GM19372 (cell line): ENCODE data around the gene TACC2.

ENCODE experiments used
- ATAC-seq: cut with Tn5 transposase; IDR thresholded peaks from one replicate; pipeline ENCODE4 v1.9.1; 2021; ENCODE audit warnings: mild to moderate bottlenecking, low read depth, moderate library complexity; ENCODE audit not compliant: unreplicated experiment

TACC2 gene

DNA sequence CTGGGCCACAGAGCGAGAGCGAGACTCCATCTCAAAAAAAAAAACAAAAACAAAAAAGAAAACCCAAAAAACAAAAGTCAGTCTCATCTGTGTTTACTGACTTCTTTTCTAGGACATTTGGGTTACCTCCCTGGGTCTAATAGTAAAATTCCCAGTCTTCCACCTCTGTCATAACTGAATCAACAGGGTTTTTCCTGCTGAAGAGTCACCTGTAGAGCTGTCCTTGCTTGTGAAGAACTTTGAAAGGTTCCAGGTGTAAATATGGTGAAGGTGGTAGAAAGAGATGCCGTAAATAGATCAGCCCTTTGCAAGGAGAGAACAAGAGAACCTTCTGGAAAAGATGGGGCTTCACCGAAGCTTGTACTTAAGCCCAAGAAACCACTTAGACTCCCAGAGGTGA is 169.4 kb downstream of the TACC2 start:
- no peak for ATAC-seq

DNA sequence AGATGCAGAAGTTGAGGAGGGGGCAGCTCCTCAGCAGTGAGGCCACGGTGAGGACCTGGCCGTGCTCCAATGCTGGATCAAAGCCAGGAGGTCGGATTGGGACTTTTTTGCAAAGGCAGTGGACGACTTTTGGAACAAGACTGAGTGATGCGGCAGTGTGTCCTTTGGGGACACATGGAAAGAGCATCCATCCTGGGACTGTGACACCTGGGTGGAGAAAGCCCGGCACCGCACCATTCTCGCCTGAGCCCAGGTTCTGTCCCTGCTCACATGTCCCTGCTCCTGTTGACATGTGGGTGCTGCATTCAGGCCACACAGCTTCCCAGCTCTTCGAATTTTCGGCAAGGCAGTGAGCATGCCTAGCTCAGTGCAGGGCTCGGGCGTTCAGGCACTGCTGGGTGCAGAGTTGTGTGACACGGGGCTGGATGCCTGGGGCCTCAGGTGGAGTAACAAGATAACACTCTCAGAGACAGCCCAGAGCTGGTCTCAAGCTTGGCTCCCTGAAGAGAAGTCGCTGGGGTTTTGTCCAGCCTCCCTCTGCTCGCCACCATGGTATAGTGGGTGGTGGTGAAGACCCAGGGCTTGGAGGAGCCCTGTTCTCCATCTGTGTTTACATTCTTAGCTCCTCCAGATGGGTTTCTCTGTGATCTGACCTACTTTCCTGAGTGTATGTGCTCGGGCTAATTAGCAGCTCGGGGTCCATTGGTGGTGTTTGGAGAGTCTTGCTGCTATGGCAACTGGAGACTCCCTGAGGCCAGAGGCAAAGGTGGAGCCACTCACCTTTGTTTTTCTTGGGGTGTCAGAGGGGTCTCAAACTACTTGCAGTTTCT is 170.4 kb downstream of the TACC2 start:
- no peak for ATAC-seq

DNA sequence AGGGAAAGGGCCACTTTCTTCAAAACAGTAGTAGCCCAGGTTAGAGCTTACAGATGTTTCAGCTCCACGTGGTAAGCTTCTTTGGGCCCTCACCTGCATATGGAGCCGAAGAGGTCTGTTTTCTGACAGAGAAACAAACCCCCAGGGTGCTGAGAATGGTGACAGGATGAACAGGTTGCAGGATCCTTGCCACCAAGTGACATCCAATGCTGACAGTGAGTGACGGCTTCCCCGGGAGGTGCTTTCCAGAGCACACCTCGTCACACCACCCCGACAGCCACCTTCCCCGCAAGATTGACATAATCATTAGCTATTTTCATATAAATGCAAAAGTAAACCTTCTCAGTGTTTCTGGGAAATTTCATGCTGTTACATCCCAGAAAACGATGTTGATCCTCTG is 172.8 kb downstream of the TACC2 start:
- no peak for ATAC-seq

DNA sequence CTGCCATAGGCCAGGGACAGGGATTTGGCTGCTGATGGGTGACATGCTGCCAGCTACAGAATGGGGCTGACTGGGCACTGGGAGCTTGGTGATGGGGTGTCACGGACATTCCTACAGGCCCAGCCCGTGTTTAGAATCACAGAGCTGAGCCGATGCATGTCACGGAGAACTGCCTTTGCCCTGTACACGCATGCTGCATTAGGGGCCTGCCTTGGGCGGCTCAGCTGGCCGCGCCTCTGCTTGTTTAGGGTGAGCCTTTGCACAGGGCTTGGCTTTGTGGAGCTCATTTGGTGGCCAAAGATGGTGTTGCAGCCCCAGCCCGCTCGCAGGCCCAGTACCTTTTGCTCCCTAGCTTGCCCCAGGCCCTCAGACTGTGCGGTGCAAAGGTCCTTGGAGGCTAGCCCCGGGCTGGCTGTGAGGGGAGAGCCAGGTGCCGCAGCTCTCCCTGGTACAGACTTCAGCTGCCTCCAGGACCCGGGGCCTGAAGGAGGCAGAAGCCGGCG is 173.8 kb downstream of the TACC2 start:
- ATAC-seq, result no peak

DNA sequence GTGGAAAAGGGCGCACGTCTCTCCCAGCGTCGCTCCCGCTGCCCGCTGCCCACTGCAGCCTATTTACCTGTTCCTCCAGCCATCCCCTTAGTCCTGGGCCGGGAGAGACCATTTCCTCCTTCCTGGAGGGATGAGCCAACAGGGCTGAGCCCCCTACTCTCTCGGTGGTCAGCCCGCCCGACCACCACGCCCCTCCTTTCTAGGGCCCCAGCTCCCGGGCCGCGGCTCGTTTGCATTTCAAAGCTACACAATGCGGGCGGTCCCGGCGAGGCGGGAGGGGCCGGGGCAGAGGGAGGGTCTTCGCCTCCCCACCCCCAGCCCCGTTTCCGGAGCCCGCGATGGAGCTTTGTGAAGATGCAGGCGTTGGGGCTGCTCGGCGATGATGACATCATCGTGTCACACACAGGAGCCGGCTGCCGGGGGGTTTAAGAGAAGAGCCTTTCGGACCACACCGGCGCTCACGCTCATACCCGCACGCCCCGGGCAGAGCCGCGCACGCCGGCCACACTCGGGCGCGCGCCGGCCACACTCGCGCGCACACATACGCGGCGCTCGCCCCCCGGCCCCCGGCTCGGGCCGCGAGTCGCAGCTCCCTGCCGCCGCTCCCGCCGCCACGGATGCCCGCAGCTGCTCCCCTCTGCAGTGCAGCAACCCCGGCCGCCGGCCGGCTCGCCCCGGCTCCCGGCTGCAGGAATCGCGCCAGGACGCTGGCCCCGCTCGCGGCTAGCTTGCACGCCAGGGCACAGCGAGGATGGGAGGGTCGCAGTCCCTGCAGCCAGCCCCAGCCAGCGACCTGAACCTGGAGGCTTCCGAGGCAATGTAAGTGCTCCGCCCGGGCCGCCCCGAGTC is 174.4 kb downstream of the TACC2 start:
- ATAC-seq, result no peak

DNA sequence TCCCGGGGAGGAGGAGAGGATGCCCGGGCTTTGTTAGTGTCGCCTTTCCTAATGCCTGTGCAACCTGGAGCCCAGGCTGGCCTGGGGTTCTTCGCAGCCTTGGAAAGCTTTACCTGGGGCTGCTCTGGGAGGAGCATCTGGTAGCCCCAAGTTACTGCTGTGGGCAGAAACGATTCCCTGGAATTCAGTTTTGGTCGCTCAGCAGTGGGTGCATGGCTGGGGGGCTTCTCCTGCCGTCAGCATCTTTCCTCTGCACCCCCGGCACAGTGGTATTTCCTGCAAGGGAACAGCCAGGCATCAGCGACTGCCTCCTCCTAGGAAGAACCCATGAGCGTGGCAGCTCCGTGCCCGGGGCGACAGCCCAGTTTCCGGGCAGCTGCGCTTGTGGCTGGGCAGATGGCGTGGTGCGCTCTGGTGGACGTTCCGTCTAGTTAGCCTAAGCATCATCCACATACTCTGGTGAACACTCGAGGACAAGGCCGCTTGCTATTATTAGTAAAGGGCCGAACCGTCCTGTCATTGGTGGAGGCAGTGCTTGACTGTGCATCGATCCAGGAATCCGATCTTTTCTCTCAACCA is 175.1 kb downstream of the TACC2 start:
- no peak for ATAC-seq

DNA sequence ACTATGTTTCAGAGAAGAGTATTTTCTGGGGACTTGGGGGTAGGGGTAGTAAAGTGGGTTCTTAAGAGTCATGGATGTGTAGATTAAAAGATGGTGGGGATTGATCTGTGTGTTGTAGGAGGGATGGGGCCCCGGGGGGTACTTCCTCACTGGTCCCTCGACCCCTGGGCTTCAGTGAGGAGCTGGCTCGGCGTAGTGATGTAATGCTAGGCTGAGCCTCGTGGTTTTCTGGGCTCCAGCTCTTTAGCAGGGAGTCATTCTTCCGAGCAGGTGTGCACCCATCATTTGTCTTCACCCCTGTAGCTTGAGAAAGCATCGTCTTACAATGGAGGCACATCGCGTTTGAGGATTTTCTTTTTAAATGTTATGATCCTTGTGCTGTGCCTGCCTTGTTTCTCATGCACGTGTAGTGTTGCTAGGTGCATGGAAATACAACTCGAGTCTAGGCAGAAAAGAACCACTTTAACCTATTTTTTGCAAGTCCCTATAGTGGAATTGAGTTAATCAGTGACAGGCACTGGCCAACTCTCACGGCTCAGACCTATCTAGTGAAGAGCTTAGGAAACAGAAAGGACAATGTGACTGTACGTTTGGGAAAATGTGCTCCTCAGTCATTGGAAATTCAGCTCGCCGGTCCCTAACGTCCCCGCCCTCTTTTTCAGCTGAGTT is 176.0 kb downstream of the TACC2 start:
- ATAC-seq, result no peak

DNA sequence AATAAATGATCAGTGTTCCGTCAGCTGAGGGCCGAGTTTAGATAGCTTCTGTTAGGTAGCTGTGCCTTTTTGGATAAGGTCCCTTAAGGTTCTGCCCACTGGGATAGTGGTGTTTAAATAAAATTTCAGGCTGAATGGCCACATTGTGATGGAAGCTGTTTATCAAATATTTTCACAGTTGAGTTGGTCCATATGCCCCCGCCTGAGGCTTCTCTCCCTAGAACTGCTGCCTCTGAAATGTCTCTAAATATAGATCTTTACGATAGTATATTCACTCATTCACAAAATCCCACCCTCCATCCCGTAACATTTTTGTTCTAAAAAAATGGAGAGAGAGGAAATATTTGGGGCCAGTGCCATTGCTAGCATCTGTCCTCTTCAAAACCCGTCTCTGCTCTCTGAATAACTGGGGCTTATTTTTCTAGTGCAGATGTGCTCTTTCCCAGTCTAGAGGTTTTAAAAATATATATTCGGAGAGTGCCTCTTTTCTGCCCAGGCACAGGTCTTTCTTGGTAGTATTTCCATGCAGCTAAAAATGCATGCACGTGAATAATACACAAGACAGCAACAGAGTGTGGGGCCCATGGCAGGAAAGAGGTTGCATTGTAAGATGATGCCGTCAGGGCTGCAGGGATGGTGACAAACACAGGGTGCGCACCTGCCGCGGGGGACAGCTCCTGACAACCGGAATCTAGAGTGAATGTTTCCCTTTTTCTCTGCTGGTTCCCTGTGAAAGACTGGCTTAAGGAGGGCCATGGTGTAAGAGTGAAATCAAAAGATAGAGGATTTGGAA is 176.7 kb downstream of the TACC2 start:
- ATAC-seq, result no peak

DNA sequence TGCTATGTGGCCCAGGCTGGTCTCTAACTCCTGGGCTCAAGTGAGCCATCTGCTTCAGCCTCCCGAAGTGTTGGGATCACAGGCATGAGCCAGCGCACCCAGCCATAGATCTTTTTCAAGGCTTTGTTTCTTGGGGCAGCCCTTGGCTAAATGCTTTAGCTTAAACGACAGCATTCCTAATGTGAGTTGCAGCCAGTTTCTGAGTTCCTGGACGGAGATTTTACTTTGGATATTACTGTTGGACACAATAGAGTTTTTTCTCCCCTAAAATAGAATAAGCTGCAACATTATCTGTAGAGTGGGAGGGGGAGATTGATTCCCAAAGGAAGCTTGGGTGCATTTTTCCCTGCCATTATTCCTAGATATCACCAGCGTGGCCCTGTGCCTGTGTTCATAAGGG is 179.1 kb downstream of the TACC2 start:
- no peak for ATAC-seq

DNA sequence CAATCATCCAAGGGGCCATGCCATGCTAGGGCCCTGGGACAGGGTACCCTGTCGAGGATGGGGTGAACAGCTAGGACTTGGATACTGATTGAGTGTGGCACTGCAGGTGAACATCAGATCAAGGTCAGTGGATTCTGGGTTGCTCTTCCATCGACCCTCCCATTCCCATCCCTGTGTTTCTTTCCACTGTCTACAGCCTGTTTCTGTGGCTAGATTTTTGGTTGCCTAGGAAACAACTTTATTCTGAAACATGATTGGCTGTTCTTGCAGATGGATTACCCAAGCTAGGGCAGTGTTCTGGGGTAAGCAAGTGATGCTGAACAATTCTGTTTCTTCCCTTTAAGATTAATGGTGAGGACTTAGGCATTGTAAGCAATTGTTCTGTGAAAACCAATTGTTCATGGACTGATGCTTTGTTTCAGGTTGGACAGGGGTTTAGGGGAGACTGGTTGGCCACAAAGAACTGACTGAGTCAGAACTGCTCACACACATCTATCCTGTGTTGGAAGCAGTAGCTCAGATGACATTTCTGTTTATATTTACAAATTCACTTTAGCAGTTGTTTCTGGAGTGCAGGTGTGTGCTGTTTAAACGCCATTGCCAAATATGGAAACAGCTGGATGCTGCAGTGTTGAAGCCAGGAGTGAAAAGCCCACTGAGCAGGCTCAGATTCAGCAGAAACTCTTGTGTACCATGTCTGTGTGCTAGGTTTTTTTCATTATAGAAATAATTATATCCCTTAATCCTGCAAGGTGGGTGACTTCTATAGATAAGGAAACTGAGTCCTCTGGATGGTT is 179.8 kb downstream of the TACC2 start:
- no peak for ATAC-seq

DNA sequence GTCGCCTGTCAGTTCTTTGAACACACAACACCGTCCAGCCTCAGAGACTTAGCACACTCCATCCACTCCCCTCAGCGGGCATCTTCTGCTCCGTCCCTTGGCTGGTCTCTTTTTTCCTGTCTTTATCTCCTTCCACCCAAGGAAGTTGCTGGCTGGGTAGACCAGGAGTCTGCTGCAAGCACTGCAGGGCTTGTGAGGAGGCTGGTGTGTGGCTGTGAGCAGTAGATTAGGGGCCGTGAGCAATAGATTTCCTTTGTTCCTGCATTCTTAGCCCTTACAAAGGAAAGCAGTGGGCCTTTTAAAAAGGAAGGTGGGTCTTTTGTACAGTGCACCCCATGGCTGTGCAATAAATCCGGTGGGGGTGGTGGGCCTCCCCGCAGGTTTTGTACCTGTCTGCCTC is 181.8 kb downstream of the TACC2 start:
- no peak for ATAC-seq

DNA sequence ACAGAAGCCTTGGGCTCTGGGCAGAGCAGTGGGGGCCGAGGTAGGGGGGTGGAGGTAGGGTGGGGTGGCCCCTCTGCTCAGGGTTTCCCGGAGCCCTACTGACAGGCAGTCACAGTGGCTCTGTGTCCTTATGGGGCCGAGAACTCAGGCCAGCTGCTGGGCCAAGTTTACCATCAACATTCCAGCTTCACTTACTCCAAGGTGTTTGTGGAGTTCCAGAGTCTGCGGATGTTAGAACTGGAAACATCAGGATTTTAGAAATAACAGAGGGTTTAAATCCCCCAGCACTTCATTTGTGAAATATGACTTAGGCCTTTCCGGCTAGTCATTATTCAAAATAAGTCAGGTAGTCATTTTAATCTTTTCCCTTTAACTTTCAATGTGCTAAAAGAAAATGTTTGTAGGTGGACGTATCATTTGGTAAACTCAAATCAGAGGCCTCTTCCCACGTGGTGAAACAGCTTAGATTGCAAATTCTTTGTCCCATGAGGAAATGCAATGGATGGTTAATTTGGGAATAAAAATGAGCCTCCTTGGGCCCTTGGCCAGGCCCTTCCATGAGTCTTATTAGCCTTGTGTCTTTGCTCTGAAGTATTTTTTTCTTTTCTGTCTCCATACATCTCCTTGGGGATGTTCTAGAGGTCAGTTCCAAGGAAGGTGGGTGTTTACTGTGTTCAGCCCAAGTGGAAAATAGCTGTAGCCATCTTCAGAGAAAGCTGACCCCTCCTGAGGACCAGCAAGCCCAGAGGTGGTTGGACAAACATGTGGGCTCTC is 182.5 kb downstream of the TACC2 start:
- no peak for ATAC-seq

DNA sequence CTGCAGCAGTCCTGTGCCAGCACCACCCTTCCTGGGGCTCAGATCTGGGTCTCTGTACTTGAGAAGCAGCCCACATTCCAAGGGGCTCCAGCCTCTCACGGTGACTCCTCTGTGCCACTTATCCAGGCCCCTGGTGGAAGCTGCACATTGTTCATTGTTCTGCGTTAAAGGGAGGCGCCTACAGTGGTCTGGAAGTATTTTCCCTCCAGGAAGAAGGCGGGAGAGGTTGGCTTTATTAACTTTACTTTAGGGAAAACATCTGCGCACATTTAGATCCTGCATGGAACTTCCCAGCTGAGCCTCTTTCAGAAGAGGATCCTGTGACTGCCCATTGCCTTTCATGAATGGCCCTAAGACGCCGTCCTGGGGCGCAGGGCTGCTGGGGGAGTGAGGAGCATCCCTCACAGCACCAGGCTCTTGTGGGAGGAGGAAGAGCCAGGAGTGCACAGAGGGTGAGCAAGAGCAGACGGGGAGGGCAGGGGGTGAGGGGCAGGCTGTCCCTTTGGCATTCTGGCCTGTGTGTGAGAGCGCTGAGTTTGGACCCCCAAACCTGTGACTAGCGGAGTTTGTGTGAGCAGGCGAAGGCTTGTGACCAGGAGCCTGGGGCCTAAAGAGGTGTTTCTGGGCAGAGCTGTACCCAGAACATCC is 183.5 kb downstream of the TACC2 start:
- ATAC-seq, result no peak

DNA sequence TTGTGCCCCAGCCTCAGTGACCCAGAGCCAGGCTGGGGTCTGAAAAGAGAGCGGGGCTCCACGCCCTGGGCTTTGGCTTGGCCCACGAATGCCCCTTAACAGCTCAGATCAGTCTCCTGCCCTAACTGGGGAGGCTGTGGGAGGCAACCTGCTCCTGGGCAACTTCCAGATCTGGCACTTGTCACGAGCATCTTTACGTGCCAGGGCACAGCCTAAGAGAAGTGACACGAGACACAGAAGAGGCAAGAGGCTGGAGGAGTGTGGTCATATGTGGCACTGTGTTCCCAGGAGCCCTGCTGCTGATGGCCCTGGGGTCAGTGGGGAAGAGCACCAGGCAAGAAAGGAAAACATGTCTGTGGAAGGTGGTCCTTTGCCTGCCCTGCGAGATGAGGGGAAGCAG is 184.4 kb downstream of the TACC2 start:
- no peak for ATAC-seq

DNA sequence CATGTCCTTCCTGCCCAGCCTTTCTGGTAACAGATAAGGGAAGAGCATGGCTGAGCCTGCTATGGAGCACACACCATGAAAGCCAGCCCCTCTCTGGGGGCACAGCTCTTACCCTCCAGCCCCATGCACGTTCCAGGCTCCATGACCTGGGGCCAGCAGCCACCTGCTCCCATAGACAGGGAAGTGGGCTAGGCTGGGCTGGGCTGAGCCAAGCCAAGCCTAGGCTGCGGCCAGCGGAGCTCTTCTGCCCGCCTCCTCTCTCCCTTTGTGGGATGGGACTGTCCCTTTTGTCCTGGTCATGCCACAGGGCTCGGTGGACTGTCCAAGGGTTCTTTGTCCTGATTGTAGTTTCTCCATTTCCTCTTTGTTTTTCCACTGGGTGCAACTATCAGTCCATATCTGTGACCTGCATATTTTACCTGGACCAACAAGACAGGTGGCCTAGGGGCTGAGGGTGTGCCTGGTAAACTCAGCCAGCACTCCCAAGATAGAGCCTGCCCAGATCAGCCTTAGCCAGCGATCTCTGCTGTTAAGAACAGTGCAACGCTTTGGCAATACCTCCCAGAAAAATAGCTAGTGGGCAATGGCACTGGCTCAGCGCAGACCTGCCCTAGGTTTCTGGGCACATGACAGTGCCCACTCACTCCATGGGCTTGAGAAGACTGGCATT is 184.9 kb downstream of the TACC2 start:
- no peak for ATAC-seq

DNA sequence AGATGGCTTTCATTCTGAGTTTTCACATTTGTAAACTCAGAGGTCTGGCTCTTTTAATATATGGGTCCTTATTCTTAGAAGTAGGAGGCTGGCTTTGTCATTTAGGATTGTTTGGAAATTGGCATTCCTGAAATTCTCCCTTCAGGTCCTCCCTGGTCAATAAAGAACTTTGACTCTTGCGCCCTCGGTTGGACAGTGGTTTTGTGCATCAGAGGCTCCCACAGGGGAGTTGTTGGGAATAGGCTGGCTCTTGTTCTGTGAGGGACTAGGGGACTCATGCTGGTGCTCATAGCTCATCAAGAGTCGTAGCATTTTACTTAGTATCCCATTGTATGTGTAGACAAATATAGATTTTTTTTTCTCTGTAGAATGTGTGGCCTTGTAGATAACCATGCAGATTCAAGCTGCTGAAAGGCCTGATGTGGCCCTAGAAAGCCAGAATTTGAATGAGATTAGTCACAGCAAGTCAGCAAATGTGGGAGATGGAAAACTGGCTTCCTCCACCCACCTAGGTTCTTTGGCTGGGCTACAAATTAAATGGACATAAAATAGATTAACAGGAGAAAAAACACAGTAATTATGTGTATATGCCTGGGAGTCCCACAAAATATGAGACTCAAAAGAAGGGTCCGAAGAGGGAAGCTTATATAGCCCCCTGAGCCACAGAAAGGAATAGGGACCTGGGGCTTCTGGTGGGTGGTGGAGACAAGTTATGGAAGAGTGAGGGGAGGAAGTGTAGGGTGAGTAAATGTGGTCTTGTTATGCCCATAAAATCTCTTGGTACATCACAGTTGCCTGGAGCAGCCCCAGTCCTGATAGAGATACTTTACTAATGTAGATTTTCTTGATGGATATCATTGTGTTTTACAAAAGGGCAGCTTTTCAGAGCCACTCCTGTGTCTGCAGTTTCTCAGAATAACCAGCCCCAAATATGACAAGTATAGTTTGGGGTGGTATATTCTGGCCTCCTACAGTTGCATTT is 187.6 kb downstream of the TACC2 start:
- ATAC-seq, result no peak
